DND-41 (cell line): ENCODE data around the gene ZFYVE28.

Experiments
- CTCF ChIP-seq: IDR thresholded peaks from 2 replicates; pipeline ENCODE4 v1.5.1; 2012; ENCODE audit warnings: borderline replicate concordance, low read length, moderate library complexity, mild to moderate bottlenecking; ENCODE audit not compliant: poor library complexity, severe bottlenecking; ENCODE audit errors: extremely low read depth
- EZH2 ChIP-seq: IDR thresholded peaks from 3 replicates; pipeline ENCODE4 v1.6.1; 2012; ENCODE audit warnings: borderline replicate concordance, low read depth, mild to moderate bottlenecking, moderate library complexity, low read length, inconsistent platforms; ENCODE audit not compliant: severe bottlenecking

DNA sequence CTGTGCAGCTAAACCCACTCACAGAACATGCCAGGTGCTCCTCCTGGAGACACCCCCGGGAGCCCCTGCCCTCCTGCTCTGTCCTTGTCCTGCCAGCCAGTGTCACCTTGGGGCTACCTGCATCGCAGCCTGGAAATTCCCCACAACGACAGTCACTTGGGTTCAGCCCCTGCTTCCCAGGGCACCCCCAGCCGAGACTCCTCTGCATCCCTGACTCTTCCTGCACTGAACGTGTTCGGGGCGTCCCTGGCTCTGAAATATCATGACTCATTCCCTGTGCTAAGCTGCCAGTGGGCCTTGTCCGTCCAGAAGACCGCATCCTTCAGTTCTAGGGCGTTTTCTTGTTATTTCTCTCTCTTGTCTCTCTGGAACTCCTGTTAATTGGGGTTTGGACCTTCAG, 6.1 kb upstream of the ZFYVE28 start:
- no peak for TF ChIP-seq EZH2
- TF ChIP-seq CTCF: no peak
